HG03442 (cell line): Measurements from ENCODE around the gene NFATC1.
A peak's percentile ranks its signal among the peaks of the same experiment; 100 is the strongest.

Experiments
- ATAC-seq: cut with Tn5 transposase; IDR thresholded peaks from one replicate; pipeline ENCODE4 v1.9.1; 2021; ENCODE audit warnings: mild to moderate bottlenecking, moderate library complexity; ENCODE audit not compliant: unreplicated experiment

NFATC1 gene

DNA sequence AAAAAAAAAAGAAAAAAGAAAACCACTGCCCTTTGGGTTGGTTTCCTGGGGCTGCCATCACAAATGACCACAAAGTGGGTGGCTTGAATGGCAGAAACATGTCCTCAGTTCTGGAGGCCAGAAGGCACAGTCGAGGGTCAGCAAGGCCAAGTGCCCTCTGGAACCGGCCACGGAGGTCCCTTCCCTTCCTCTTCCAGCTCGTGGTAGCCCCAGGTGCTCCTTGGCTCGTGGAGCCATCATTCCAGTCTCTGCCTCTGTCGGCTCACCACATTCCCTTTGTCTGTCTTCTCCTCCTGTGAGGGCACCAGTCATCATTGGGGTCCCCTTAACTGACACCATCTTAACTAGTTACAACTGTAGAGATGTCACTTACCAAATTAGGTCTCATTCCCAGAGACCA, 8.5 kb upstream of the NFATC1 start:
- ATAC-seq = no peak

DNA sequence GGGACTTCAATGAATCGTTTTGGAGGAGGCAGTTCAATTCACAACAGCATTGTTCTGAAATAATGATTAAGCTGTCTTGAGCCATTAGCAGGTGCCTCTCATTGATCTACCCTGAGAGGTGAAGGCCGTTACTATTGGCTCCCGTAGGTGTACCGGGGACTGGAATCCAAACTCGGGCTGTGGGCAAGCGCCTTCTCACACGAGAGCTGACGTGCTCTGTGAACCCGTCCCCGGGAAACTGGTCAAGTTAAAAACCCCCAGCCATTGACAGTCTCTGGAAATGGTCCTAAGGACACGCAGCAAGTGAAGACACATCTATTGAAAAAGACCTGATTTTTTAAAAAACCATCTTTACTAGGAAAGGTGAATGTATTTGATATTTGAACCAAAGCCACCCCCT, 8.1 kb upstream of the NFATC1 start:
- no peak for ATAC-seq

DNA sequence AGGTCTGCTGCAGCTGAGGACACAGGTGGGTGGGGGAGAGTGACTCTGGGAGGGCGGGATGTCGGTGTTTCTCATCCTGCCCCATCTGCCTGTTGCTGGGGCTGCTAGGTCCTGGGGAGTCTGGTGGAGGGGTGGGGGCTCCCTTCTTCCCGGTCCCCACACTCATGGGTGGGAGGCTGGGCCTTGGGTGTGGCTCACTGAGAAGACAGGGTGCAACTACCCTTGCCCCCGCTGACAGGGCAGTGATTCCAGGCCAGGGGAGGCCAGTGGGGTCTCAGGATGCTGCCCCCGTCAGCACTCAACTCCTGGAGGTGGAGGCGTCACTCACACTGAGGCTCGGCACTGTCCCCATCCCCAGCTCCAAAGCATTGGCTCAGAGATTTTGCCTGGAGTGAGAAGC, 7.7 kb upstream of the NFATC1 start:
- ATAC-seq = no peak

DNA sequence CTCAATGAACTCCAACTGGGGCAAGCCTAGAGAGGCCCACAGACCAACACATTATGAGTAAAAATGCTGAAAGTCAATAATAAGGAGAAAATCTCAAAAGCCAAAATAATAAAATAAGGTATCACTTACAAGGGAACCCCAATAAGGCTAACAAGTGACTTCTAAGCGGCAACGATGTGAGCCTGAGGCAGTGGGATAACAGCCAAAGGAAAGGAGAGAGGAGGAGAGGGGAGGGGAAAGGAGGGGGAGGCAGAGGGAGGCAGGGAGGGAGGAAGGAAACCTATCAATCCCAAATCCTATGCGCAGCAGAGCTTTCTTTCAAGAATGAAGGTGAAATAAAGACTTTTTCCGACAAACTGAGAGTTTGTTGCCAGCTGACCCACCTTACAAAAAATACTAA, 6.0 kb upstream of the NFATC1 start:
- no peak for ATAC-seq

DNA sequence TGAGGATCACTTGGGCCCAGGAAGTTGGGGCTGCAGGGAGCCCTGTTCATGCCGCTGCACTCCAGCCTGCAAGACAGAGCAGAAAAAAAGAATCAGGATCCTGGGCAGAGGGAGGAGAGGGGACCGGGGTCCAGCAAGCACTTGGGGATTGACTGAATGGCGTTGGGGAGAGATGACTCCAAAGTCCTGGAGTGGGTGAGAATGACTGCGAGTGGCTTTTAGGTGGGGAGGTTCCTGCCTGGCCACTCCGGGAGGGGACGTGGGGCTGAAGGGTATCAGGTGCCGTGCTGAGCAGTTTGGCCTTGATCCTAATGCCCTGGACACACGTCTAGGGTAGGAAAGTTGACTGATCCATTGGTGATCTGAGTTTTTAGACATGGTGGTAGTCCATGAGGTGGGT, 3.5 kb upstream of the NFATC1 start:
- ATAC-seq = no peak

DNA sequence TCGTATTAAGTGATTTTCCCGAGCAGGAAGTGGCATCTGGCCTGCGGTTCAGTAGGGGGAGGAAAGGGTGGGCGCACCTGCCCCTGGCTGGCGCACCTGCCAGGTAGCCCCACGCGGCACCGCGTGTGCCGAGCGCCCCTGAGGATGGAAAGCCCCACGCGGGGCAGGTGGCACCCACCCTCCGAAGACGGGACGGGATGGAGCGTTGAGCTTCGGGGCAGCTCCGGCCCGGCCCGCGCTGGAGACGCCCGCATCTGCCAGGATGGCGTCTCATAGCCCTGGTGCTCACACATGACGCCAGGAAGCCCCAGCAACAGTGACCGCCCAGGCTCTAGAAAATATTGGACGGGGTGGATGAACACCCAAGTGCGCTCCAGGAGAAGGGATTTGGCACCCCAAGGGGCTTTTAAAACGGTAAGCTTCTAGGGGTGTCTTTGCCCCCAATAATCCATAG, 2.5 kb upstream of the NFATC1 start:
- no peak for ATAC-seq

DNA sequence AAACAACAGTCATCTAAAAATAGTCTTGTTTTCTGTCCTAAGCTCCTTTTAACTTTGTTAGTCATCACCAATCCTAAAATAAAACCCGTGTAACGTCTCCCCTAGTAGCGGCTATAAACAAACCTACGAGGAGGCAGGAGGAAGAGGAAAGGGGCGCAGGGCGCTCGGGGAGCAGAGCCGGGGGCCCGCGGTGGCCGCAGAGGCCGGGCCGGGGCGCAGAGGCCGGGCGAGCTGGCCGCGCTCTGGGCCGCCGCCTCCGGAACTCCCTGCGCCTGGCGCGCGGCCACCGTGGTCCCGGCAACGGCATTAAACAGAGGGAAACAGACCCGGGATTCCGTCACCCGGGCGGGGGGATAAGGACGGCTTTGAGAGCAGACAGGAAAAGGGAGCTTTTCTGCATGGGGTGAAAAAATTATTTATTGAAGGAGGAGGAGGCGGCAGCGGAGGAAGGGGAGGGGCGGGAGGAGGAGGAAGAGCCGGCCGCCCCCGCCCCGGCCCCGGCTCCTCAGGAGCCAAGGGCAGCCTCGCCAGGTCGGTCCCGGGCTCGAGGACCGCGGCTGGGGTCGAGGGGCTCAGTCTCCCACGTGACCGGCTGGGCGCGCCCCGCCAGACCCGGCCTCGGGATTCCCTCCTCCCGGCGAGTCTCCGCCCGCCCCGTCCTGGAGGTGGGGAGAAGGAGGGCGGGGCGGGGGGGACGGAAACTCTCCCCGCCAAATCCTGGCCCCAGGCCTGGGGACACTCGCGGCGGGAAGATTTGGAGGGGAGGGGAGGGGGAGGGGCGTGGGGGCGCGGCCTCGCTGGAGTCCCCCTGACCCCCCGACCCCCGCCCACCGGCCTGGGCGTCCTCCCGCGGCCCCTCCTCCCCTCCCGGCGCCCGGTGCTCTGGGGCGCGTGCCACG, 1.8 kb upstream of the NFATC1 start:
- ATAC-seq = no peak

DNA sequence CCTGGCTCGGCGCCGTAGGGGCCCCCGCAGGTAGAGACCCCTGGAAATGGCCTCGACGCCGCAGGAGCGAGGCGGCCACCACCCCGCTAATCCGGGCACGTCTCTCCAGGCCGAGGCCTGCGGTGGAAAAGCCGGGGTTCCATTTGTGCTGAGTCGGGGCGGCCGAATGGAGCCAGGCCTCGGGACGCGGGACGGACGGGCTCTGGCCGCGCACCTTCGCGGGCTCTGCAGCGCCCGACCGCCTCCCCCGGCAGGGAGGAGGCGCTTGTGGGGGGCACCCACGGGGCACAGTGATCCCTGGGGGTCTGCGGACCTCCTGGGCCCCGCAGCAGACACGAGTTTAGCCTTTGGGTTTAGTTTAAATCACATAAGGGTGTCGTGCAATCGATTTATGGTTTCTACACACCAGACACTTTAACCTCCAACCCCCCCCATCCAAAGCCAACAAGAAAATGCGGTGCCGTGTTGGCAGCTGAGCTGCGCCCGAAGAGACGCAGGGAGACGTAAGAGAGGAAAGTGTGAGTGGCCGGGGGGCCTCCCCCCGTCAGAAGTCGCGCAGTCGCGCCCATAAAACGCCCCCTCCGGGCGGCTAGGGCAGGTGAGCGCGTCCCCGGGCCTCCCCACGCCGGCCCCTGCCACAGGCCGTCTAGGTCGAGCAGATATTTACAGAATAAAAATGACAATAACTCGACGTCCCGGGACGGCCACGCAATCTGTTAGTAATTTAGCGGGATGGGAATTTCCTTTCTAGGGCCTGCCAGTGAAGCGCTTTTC, 1.0 kb upstream of the NFATC1 start:
- ATAC-seq = no peak

DNA sequence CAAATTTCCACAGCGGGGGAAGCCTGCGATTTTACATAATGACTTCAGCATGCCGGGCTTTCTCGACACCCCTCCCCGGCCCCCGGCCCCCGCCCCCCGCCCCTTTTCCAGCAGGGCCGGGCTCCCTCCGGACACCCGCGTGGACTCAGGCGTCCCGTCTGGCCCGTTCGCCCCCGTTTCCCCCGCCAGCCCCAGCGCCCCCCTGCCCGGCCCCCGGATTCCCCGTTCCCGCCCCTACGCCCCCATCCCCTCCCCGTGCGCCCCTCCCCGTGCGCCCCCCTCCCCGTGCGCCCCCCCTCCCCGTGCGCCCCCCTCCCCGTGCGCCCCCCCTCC, 456 bp upstream of the NFATC1 start:
- ATAC-seq = no peak

DNA sequence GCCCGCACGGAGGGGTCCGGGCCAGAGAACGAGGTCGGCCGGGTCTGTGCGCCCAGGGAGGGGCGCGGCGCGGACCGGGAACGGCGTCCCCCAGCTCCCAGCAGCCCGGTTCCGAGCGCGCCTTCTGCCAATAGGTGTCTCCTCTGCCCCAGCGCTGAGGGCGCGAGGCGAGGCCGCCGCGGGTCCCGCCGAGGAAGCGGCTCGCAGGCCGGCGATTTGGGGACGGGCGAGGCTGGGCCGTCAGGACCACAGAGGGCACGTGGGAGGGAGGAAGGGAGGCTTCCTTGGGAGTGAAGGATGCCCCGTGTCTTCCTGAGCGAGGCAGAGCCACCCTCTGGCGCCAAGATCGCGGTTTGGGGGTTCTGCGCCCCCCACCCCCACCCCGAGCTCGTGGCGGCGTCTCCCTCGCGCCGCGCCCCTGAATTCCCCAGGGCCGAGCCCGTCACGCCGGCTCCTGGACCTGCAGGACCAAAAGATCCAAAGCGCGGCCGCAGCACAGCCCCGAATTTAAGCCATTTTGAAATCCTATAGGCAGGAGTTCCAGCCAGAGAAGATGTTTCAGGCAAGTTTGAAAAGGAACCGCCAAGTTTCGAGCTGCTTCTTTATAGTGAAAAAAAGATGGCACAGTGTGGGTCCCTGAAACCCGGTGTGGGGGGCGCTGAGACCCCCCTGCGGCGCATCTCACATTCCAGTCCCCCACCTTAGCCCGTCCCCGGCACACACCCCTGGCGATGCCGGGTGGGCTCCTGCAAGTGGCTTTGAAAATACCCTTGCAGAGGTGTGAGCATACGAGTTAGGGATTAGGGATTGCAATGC, 909 bp downstream of the NFATC1 start:
- peak; percentile 22 for ATAC-seq

DNA sequence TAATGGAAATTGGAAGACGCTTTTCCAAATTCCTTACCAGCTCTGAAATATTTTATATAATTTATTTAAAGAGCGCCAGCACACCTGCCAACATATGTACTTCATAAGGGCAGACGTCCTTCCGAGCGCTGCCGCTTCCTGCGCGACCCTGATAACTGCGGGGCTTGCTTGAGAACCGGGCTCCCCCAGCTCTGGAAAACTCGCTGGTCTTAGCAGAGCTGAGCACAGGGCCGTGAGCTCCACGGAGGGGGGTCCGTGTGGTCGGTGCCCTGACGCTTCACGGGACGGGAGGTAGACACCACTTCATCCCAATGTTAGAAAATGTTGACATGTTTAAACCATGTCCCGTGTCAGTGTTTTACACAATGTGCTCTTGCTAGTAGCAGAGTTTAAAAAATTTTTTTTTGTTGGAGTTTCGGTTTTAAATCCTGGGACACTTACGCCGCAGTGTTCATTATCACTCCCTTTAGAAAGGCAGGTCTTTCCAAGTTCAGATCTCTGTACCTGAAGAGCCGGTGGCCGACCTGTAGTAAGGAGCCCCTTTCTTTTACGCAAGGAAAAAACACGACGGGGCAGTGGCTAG, 1.6 kb downstream of the NFATC1 start:
- no peak for ATAC-seq

DNA sequence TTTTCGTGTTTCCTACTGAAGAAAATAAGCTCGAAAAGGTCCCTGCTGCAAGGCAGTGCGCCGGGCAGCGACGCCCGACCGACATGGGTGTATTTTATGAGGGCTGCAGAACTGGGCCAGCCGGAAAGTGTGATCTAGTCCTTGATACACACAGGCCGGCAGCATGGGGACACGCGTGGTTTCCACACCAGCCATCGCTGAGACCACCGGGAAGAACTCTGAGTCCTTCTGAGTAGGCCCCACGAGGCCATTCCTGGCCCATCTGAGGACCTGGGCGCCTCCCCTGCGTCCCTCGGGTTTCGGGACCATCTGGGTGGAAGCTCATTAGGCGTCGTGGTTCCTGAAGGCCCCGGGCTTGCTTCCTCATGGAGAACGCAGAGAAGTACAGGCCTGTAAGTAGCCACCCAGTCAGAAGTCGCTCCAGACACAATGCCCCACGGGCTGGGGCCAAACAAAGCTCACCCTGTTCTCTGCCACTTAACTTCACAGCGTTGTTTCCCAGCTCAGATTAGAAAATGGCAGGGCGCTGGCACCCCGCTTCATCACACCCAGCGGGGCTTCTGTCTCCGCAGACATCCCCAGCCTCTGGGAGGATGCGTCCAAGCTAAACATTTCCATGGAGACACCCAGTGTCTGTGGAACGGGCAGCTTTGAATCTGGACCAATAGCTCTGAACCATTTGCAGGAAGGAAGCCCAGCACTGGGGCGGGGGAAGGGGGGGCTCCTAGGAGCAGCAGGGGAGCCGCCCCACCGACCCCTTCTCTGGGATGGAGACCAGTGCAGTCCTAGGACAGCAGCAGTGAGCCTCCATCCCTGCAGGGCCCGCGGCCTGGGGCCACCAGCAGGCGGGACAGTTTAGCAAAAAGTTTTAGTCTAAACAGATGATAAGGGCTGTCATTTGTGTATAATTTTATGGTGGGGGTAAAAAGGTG, 2.4 kb downstream of the NFATC1 start:
- ATAC-seq = no peak

DNA sequence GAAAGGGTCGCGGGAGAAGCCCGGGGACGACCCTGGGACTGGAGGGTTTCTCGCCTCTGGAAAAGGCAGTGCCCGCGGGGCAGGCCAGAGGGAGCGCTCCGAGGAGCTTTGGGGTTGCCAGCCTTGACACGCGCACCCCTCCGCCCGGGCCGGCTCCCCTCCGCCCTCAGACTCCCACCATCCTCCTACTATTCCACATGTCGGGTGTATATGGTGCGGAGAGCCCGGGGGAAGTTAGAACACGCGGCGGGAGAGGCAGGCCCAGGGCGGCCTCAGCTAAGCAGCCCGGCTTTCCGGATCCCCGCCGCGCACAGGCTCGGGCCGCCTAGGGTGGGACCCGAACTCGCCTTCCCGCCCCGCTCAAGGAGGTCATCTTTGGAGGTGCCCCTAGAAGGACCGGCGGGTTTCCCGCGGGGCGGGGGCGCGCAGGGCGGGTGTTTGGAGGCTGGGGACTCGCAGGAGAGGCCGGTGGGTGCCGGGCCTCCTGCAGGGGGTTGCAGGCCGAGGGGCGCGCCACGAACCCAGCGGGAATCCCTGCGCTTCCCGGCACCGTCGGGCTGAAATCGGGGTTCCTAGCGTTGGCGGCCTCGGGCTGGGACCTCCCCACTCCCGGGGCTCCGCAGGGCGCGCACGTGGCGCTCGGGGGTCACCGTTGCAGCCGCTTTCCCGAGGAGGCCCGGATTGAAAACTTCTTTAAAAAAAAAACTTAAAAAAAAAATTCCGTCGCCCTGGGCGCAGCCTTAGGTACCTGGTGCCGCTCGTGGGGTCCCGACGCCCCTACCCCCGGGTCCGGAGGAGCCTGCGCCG, 3.7 kb downstream of the NFATC1 start:
- no peak for ATAC-seq

DNA sequence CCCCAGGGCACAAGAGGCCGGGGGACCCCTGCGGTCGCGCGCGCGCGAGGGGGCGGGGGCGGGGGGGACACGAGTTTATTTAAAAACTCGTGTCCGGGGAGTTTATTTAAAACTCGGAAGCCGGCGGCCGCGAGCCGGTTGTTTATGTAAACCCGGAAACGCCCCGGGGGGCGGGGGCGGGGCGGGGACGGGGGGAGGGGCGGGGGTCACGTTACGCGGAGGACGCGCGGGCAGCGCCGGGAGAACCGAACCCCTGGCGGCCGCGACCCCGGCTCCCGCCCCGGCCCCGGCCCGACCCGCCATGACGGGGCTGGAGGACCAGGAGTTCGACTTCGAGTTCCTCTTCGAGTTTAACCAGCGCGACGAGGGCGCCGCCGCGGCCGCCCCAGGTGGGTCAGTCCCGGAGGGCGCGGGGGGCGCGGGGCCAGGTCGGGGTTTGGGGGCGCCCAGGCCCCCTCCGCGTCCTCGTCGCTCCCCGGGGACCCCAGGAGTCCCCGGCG, 4.4 kb downstream of the NFATC1 start:
- peak; percentile 25 for ATAC-seq

DNA sequence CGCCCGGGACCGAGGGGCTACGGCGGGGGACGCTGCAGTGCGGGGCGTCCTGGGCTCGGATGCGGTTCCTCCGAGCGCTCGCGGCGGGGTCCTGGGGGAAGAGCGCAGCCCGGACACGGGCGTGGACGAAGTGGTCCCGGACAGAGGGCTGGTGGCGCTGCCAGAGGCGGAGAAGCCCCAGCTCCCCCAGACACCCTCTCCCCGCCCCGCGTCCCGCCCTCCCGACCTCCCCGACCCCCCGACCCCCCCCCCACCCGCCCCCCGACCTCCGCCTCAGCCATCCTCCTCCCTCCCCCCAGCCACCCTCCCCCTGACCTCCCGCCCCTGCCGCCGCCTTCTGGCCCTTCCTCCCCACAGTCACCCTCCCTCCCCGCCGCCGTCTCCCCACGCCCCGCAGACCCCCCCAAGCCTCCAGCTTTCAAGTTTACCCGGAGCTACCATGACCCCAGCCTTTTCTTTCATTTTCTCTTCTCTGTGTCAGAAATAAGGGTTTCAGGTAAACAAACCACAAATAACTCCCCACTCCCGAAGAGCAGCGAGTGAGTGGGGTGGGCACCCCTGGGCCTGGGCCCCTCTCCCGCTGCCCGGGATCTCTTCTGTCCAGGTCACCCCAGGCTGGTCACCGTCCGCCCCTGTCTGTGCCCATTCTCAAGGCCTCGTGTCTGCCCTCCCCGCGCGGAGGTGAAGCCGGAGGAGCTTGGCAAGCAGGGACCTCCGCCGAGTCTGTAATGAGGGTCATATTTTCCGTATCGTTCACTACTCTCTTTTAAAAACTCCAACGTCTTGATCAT, 5.1 kb downstream of the NFATC1 start:
- no peak for ATAC-seq

DNA sequence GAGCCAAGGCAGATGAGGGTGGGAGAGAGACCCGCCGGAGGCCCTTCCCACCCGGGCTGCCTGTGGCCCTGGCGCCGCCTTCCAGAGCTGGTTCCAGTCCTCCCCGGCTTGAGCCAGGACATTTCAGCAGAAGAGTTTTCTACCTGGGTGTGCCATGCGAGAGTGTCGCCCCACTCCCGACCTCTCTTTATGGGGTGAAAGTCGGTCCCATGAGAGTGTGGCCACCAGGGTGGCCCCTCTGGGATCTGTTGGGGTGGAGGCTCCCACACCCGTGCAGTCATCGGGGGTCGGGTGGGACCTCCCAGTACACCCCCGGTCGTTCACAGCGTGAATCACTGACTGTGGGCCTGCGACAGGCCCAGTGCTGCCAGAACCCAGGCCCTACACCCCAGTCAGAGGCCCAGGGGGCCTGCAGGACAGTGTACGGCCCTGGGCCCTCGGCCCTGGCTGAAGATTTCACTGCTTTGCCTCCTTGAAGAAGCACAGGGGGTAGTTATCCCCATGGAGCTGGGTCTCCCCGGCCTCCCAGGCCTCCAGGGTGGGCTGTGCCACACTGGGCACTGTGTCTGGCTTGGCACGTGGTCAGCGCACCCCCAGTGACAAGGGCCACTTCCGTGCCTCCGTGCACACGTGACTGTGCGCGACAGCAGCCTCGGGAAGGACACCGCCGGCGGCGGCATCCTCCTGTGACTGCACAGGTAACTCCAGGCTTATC, 5.9 kb downstream of the NFATC1 start:
- no peak for ATAC-seq

DNA sequence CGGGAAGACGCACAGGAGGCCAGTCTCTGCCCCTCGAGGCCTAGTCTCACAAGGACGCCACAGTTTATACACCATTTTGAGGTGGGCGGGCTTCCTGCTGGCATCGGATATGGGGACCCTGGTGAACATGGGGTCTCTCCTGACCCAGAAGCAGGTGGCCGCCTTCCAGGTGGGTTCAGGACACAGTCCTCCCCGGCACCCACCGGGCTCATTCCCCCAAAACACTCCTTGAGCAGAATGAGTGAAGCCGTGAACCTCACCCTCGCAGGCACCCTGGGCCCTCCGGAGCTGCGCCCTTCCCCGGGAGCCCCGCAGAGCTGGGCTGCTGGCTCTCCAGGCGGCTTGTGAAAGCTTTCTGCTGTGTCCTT, 6.5 kb downstream of the NFATC1 start:
- no peak for ATAC-seq
